ENCODE data around the gene ATP12A. TPM values are rescaled to one million over a fixed set of nuclear protein-coding genes. Genes with fewer than 3 reads are reported as not detected.

Gene ATP12A
- polyA plus RNA-seq, 2 of the 4 experiments (the other 2 are of a cell fraction) = not detected

- no peaks in the 10 kb centered on the region for H3K9me3 ChIP-seq
- DNase-seq (ENCODE audit: low read depth in 1 of 2, low spot score in 1 of 2) (no peak), FAIRE-seq (no peak), ATAC-seq (no peak)
- H3K27ac ChIP-seq = no peak overlapping the region
- H3K4me2 ChIP-seq = no peak overlapping the region
- TF ChIP-seq POLR2AphosphoS2 (conservative IDR thresholded peaks at IDR 0.05; ENCODE audit: low read length) (no peak), SMC3 (IDR thresholded peaks at IDR 0.05) (no peak), NFE2L2 (conservative IDR thresholded peaks at IDR 0.05; ENCODE audit: low read length) (no peak), GATA3 (IDR thresholded peaks at IDR 0.05; ENCODE audit: borderline replicate concordance) (no peak)
- no peaks in the 10 kb centered on the region for H3K4me1 ChIP-seq
- no peak overlapping the region for H3K4me3 ChIP-seq
- ChIA-PET POLR2A (no interaction called here), CTCF (no interaction called here)
- WGBS (ENCODE audit: missing lambda C conversion rate) = 88% methylated on average over 5 of the region's 5 CpGs
Observed at GRCh38 chr13:24738366-24738847, 58.2 kb downstream of the ATP12A start.

GRCh38 chr13:24740014-24740890 lies 60.0 kb downstream of the ATP12A start:
- ChIA-PET CTCF (interaction anchor here (1.1 to 2.9 kb wide), 3 partner anchors 12 to 48 kb away, joined by 3 to 16 read pairs (median 3); no protein-coding TSS in a partner anchor), POLR2A (no interaction called here)
- DNase-seq (ENCODE audit: low read depth in 1 of 2, low spot score in 1 of 2) (no peak), FAIRE-seq (no peak), ATAC-seq (no peak)
- TF ChIP-seq PBX3 (IDR thresholded peaks at IDR 0.05) (no peak), RNF2 (IDR thresholded peaks at IDR 0.05; ENCODE audit: borderline replicate concordance, low read depth) (no peak), BCL3 (IDR thresholded peaks at IDR 0.05) (no peak), ZSCAN20 (CRISPR knock-in tag; IDR thresholded peaks at IDR 0.05) (no peak), JUNB (IDR thresholded peaks at IDR 0.05) (no peak), MAZ (IDR thresholded peaks at IDR 0.05; ENCODE audit: borderline replicate concordance, low read depth, low read length) (no peak), NR3C1 (IDR thresholded peaks at IDR 0.05) (no peak), HOXA7 (CRISPR knock-in tag; IDR thresholded peaks at IDR 0.05) (no peak), HMGXB4 (CRISPR knock-in tag; IDR thresholded peaks at IDR 0.05; ENCODE audit: borderline replicate concordance) (no peak), JUN (IDR thresholded peaks at IDR 0.05) (no peak), CBX8 (IDR thresholded peaks at IDR 0.05) (no peak)
- 46% methylated on average over 7 of the region's 12 CpGs for WGBS (ENCODE audit: missing lambda C conversion rate)
- H3K9me3 ChIP-seq = no peaks in the 10 kb centered on the region
- H3K27ac ChIP-seq = no peak overlapping the region
- H3K4me2 ChIP-seq = no peak overlapping the region
- no peaks in the 10 kb centered on the region for H3K4me1 ChIP-seq
- no peak overlapping the region for H3K4me3 ChIP-seq

GRCh38 chr13:24741016-24741662 lies 60.9 kb downstream of the ATP12A start:
- no peak for FAIRE-seq
- no CpG with 5 or more reads among the region's 11 CpGs for WGBS (ENCODE audit: missing lambda C conversion rate)
- no peaks in the 10 kb centered on the region for H3K9me3 ChIP-seq
- no peaks in the 10 kb centered on the region for H3K4me1 ChIP-seq
- H3K27ac ChIP-seq = no peak overlapping the region
- H3K4me2 ChIP-seq = no peak overlapping the region
- POLR2A ChIA-PET = no interaction called here
- CTCF ChIA-PET = interaction anchor here (1.1 to 2.9 kb wide), 3 partner anchors 13 to 49 kb away, joined by 3 to 16 read pairs (median 3); no protein-coding TSS in a partner anchor
- ATAC-seq = peak in 1 of 2 experiments; percentile 67; a peak in 3 of 6 replicates
- H3K4me3 ChIP-seq = no peak overlapping the region
- peak in 1 of 2 experiments; percentile 17 for DNase-seq (ENCODE audit: low read depth in 1 of 2, low spot score in 1 of 2)
- no peak for TF ChIP-seq CHD4 (IDR thresholded peaks at IDR 0.05; ENCODE audit: borderline replicate concordance)
- no peak for TF ChIP-seq REST (IDR thresholded peaks at IDR 0.05)
- no peak for TF ChIP-seq JUN (IDR thresholded peaks at IDR 0.05)
- TF ChIP-seq ELK1 (IDR thresholded peaks at IDR 0.05; ENCODE audit: low read depth, low read length) = no peak
- no peak for TF ChIP-seq SMC3 (IDR thresholded peaks at IDR 0.05)
- no peak for TF ChIP-seq ZFP36 (IDR thresholded peaks at IDR 0.05; ENCODE audit: borderline replicate concordance, partially characterized antibody)
- TF ChIP-seq CEBPB (IDR thresholded peaks at IDR 0.05) = no peak
- TF ChIP-seq KDM5A (IDR thresholded peaks at IDR 0.05) = no peak
- TF ChIP-seq EHF (CRISPR knock-in tag; IDR thresholded peaks at IDR 0.05) = no peak
- TF ChIP-seq TP53 (CRISPR knock-in tag; IDR thresholded peaks at IDR 0.05) = no peak
- no peak for TF ChIP-seq TFCP2L1 (CRISPR knock-in tag; IDR thresholded peaks at IDR 0.05)
